ENCODE results near the gene KCNIP1. TPM values are rescaled to one million over a fixed set of nuclear protein-coding genes. Genes with fewer than 3 reads are reported as not detected.
A peak's percentile ranks its signal among the peaks of the same experiment; 100 is the strongest.

The KCNIP1 gene
- total and polyA plus RNA-seq, 10 of the 15 experiments (the other 5 are each of a cell fraction or from before 2014, with no cell fraction given), result not detected

- SMC1A ChIA-PET (ENCODE audit: uncharacterized antibody, unreplicated experiment), result interaction anchor here (1.0 to 1.5 kb wide), 3 partner anchors 106 to 152 kb away, joined by 3 to 8 read pairs (median 3); no protein-coding TSS in a partner anchor
- intact Hi-C loops (cut with micrococcal nuclease; ENCODE audit: unreplicated experiment), result loop anchor here (2.0 to 5.0 kb wide), 2 partner anchors 103 to 257 kb away; no protein-coding TSS in a partner anchor
- no peaks in the 10 kb centered on the region for H4K20me1 ChIP-seq (ENCODE audit: control insufficient read depth, insufficient read depth)
These were observed 135.6 kb downstream of the KCNIP1 start for GRCh38 chr5:170639221-170639925.

More at GRCh38 chr5:170639221-170639925, 135.6 kb downstream of the KCNIP1 start:
- ATAC-seq (no peak), FAIRE-seq (no peak), DNase-seq (ENCODE audit: low read depth, low spot score) (no peak)
- BruUV-seq (replicated peaks), result no TSS peak
- H3K9me3 ChIP-seq (replicated peaks; ENCODE audit: control insufficient read depth, insufficient read depth, low read length), result no peaks in the 10 kb centered on the region
- no peak overlapping the region for H3K4me2 ChIP-seq (ENCODE audit: control insufficient read depth, insufficient read depth)
- H3K36me3 ChIP-seq (ENCODE audit: control insufficient read depth in 2 of 2, insufficient read depth in 2 of 2, low read length in 1 of 2), result no peaks in the 10 kb centered on the region
- H3K27ac ChIP-seq (ENCODE audit: control insufficient read depth, insufficient read depth), result no peak overlapping the region
- CTCF ChIA-PET, result interaction anchor here (1.0 to 2.4 kb wide), 16 partner anchors 13 to 703 kb away, joined by 3 to 33 read pairs (median 4); no protein-coding TSS in a partner anchor
- peaks cover 3 to 5% of the 10 kb centered on the region in 2 experiments; a peak in 3 of 4 replicates for H3K27me3 ChIP-seq (replicated peaks in 1 of 2; ENCODE audit: control insufficient read depth in 2 of 2, insufficient read depth in 2 of 2, low read length in 1 of 2)
- RAD21 ChIA-PET (ENCODE audit: unreplicated experiment), result interaction anchor here (1.0 to 1.8 kb wide), 3 partner anchors 152 to 256 kb away, joined by 3 to 19 read pairs (median 4); no protein-coding TSS in a partner anchor
- WGBS (ENCODE audit: insufficient coverage, insufficient replicate concordance, low lambda C conversion rate, missing lambda C conversion rate), result 50% methylated on average over 17 of the region's 17 CpGs
- in situ Hi-C loops (cut with MboI), result no loop called here
- 0 out of 6 replicates have a peak, but pooled peaks of 1 of the 3 experiments have one; percentile 1 for TF ChIP-seq CTCF (IDR thresholded peaks at IDR 0.05 in 2 of 3, conservative IDR thresholded peaks at IDR 0.05 in 1 of 3; ENCODE audit: control insufficient read depth in 2 of 3, extremely low read depth in 1 of 3, insufficient read depth in 1 of 3, low read depth in 3 of 3, low read length in 3 of 3)
- TF ChIP-seq LARP7 (IDR thresholded peaks at IDR 0.05), result no peak
- H3K9ac ChIP-seq (ENCODE audit: control insufficient read depth, insufficient read depth, low read length), result no peak overlapping the region
- H3K4me3 ChIP-seq, result no peak overlapping the region
- POLR2A ChIA-PET, result interaction anchor here (0.6 kb wide), 1 partner anchor 741 kb away, joined by 3 read pairs; no protein-coding TSS in a partner anchor
- no peak overlapping the region for H2AFZ ChIP-seq (ENCODE audit: control insufficient read depth, low read depth, low read length)
- H3K79me2 ChIP-seq (ENCODE audit: control insufficient read depth, insufficient read depth, low read length), result no peaks in the 10 kb centered on the region
- H3K4me1 ChIP-seq (ENCODE audit: control insufficient read depth, insufficient read depth, low read length), result no peaks in the 10 kb centered on the region

Measured in GM12878 (cell line).